HUES48 (cell line): ENCODE data around the gene THBS4.

ENCODE experiments used
- H3K27ac ChIP-seq: one replicate; pipeline ENCODE4 v1.7.0; 2013; ENCODE audit warnings: low read depth, low read length, inconsistent platforms
- H3K27me3 ChIP-seq: 2 replicates; pipeline ENCODE4 v1.6.1; 2013; ENCODE audit warnings: mild to moderate bottlenecking, low read length; ENCODE audit not compliant: control insufficient read depth, insufficient read depth
- H3K36me3 ChIP-seq: 2 replicates; pipeline ENCODE4 v1.6.1; 2013; ENCODE audit warnings: low read length; ENCODE audit not compliant: control insufficient read depth, insufficient read depth
- H3K4me1 ChIP-seq: 2 replicates; pipeline ENCODE4 v1.6.1; 2013; ENCODE audit warnings: mild to moderate bottlenecking, low read length; ENCODE audit not compliant: control insufficient read depth, insufficient read depth
- H3K4me3 ChIP-seq: 2 replicates; pipeline ENCODE4 v1.5.1; 2013; ENCODE audit warnings: mild to moderate bottlenecking, low read depth, low read length
- H3K9ac ChIP-seq: 2 replicates; pipeline ENCODE4 v1.6.1; 2013; ENCODE audit warnings: mild to moderate bottlenecking, low read depth, low read length, moderate library complexity
- H3K9me3 ChIP-seq: 2 replicates; pipeline ENCODE4 v1.6.1; 2013; ENCODE audit warnings: low read length; ENCODE audit not compliant: control insufficient read depth, insufficient read depth

THBS4 gene

GRCh38 chr5:80025069-80025468, 10.1 kb upstream of the THBS4 start:
- Histone ChIP-seq H3K36me3 (no peaks in the 10 kb centered on the region), H3K27ac (no peak overlapping the region)

GRCh38 chr5:80026841-80027240, 8.3 kb upstream of the THBS4 start:
- no peaks in the 10 kb centered on the region for H3K9me3 ChIP-seq
- H3K36me3 ChIP-seq: no peaks in the 10 kb centered on the region
- no peaks in the 10 kb centered on the region for H3K27me3 ChIP-seq
- H3K4me1 ChIP-seq: no peaks in the 10 kb centered on the region
- no peak overlapping the region for H3K27ac ChIP-seq
- H3K9ac ChIP-seq: no peak overlapping the region
- no peak overlapping the region for H3K4me3 ChIP-seq

More at GRCh38 chr5:80025069-80025468, 10.1 kb upstream of the THBS4 start:
- Histone ChIP-seq H3K9me3 (no peaks in the 10 kb centered on the region), H3K27me3 (no peaks in the 10 kb centered on the region), H3K4me3 (no peak overlapping the region), H3K4me1 (no peaks in the 10 kb centered on the region), H3K9ac (no peak overlapping the region)

DNA sequence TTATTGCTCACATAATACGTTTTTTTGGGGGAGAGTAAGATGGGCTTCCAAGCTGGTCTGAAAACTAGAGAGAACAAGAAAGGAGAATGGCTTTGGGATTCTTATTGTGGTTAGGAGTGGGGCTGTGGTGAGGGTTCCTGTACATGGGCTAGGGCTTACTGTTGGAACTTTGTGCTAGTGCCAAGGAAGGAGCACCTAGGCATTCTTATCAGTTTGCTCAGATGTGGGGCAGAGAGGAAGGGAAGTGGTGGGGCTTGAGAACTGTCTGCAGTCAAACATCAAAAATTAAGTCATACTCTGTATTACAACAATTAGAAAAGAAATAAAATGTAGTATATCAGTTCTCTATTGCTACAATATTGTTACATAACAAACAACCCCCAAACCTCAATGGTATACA, 4.0 kb upstream of the THBS4 start:
- no peaks in the 10 kb centered on the region for H3K9me3 ChIP-seq
- no peak overlapping the region for H3K9ac ChIP-seq
- H3K4me1 ChIP-seq: no peaks in the 10 kb centered on the region; the same call in 1 of the 2 replicates
- no peak overlapping the region for H3K27ac ChIP-seq
- peaks cover 37% of the 10 kb centered on the region for H3K27me3 ChIP-seq
- no peaks in the 10 kb centered on the region for H3K36me3 ChIP-seq
- no peak overlapping the region for H3K4me3 ChIP-seq

- H3K4me3 ChIP-seq: no peak overlapping the region
- no peaks in the 10 kb centered on the region for H3K9me3 ChIP-seq
- H3K36me3 ChIP-seq: no peaks in the 10 kb centered on the region
- H3K4me1 ChIP-seq: no peaks in the 10 kb centered on the region; the same call in 1 of the 2 replicates
- H3K27ac ChIP-seq: no peak overlapping the region
- no peak overlapping the region for H3K9ac ChIP-seq
- peaks cover 44% of the 10 kb centered on the region for H3K27me3 ChIP-seq
Observed at GRCh38 chr5:80033513-80033912, 1.6 kb upstream of the THBS4 start.

DNA sequence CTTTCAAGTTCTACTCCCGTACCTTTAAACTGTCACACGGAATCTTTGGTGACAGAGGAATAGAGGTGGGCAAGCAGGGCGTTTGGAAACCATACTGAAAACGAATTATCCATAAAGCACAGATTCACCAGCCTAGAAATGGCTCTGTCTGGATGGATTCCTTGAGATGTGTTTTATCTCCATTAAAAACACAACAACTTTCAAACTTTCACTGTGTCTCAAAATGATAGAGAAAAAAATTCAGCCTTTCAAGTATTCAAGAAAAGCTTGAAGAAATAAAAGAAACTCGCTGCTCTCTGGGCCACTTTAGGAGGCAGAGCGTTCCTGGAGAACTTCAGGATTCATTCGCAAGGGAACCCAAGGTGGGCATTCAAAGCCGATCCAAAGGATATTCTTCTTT, 589 bp upstream of the THBS4 start:
- Histone ChIP-seq H3K9ac (no peak overlapping the region), H3K27ac (no peak overlapping the region), H3K36me3 (no peaks in the 10 kb centered on the region), H3K9me3 (no peaks in the 10 kb centered on the region), H3K4me3 (peak overlapping the region; percentile 86), H3K27me3 (peaks cover 44% of the 10 kb centered on the region), H3K4me1 (no peaks in the 10 kb centered on the region; the same call in 1 of the 2 replicates)

GRCh38 chr5:80035839-80036238, 691 bp downstream of the THBS4 start:
- Histone ChIP-seq H3K27me3 (peaks cover 44% of the 10 kb centered on the region), H3K9me3 (no peaks in the 10 kb centered on the region), H3K4me1 (no peaks in the 10 kb centered on the region; the same call in 1 of the 2 replicates), H3K9ac (0 out of 2 replicates have a peak overlapping the region, but pooled peaks have one; percentile 58), H3K4me3 (peak overlapping the region; percentile 86), H3K27ac (no peak overlapping the region), H3K36me3 (no peaks in the 10 kb centered on the region; the same call in 1 of the 2 replicates)

DNA sequence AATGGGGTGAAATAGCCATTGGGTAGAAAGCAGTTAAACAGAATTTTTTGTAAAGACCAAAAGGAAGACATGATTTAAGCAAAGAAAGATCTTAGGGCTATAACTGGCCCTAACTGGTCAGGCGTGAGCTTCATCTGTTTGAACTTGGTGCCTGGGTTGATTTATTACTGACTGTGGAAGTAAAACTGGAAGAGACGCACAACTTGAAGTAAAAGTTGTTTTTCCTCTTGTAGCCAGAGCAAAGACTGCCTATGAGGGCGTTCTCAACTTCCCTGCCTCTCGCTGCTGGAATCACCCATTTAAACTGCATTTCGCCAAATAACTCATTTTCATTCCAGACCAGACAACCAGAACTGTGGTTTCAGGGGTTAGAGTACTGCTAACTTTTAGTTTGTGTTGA, 1.5 kb downstream of the THBS4 start:
- Histone ChIP-seq H3K4me3 (no peak overlapping the region), H3K36me3 (no peaks in the 10 kb centered on the region; the same call in 1 of the 2 replicates), H3K27ac (no peak overlapping the region), H3K9ac (no peak overlapping the region), H3K4me1 (no peaks in the 10 kb centered on the region; the same call in 1 of the 2 replicates), H3K27me3 (peaks cover 44% of the 10 kb centered on the region), H3K9me3 (no peaks in the 10 kb centered on the region)

GRCh38 chr5:80037366-80037765, 2.2 kb downstream of the THBS4 start:
- H3K9ac ChIP-seq: no peak overlapping the region
- no peak overlapping the region for H3K27ac ChIP-seq
- H3K36me3 ChIP-seq: no peaks in the 10 kb centered on the region; the same call in 1 of the 2 replicates
- peaks cover 43% of the 10 kb centered on the region for H3K27me3 ChIP-seq
- H3K9me3 ChIP-seq: no peaks in the 10 kb centered on the region
- no peak overlapping the region for H3K4me3 ChIP-seq
- no peaks in the 10 kb centered on the region; the same call in 1 of the 2 replicates for H3K4me1 ChIP-seq

DNA sequence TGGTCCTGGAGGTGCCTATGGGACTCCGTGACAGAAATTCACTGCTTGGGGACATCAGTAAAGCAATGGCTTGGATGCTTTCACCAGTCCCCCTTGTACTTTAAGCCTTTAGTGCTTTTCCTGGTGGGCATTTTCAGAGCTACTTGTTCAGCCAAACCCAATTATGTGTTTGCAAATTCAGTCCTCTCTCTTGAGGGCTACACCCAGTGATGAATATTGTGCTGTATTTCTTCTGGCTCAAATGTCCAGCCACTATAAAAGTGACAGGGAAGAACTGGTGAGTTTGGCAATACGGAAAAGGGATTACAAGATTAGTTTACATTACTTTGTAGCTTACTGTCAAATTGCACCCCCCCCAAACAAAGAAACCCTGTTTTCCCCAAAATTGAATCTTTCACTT, 4.5 kb downstream of the THBS4 start:
- Histone ChIP-seq H3K9ac (no peak overlapping the region), H3K36me3 (no peaks in the 10 kb centered on the region; the same call in 1 of the 2 replicates), H3K27me3 (peaks cover 20% of the 10 kb centered on the region)

DNA sequence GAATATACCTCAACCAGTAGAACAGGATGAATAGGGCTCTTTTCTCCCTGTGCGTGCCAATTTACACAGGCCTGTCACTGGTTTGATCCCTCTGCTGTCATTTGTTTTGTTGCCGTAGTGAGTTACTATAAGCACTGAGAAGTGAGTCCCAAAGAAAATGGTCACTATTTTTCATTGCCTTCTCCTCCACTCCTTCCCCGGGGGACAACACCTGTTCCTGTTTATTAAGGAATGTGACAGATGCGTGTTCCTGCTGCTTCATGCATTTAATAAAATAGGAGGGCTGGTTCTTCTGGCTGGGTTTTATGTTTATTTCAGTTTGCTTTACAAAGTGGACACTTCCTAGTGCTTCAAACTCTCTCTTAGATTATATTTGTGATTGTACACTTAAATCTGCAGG, 6.4 kb downstream of the THBS4 start:
- no peaks in the 10 kb centered on the region for H3K4me1 ChIP-seq
- H3K9ac ChIP-seq: no peak overlapping the region
- no peaks in the 10 kb centered on the region; the same call in 1 of the 2 replicates for H3K36me3 ChIP-seq
- no peak overlapping the region for H3K4me3 ChIP-seq
- no peaks in the 10 kb centered on the region for H3K9me3 ChIP-seq
- H3K27me3 ChIP-seq: peaks cover 3% of the 10 kb centered on the region
- H3K27ac ChIP-seq: no peak overlapping the region

More for the DNA sequence above, 4.5 kb downstream of the THBS4 start:
- H3K27ac ChIP-seq: no peak overlapping the region
- H3K9me3 ChIP-seq: no peaks in the 10 kb centered on the region
- H3K4me1 ChIP-seq: no peaks in the 10 kb centered on the region; the same call in 1 of the 2 replicates
- H3K4me3 ChIP-seq: no peak overlapping the region

- Histone ChIP-seq H3K9ac (no peak overlapping the region), H3K9me3 (no peaks in the 10 kb centered on the region), H3K4me1 (no peaks in the 10 kb centered on the region), H3K4me3 (no peak overlapping the region), H3K27ac (no peak overlapping the region), H3K27me3 (no peaks in the 10 kb centered on the region), H3K36me3 (no peaks in the 10 kb centered on the region; the same call in 1 of the 2 replicates)
Observed at GRCh38 chr5:80042330-80042729, 7.2 kb downstream of the THBS4 start.
